HG02798 (cell line): Measurements from ENCODE around the gene ABLIM1.

ENCODE experiments used
- ATAC-seq: cut with Tn5 transposase; IDR thresholded peaks from one replicate; pipeline ENCODE4 v1.9.1; 2021; ENCODE audit warnings: mild to moderate bottlenecking; ENCODE audit not compliant: unreplicated experiment, poor library complexity

ABLIM1 gene

GRCh38 chr10:114650266-114650665, 7.8 kb downstream of the ABLIM1 start:
- ATAC-seq: no peak

- no peak for ATAC-seq
Measured at GRCh38 chr10:114649217-114649903, 8.7 kb downstream of the ABLIM1 start.

- ATAC-seq: no peak
Measured at GRCh38 chr10:114648368-114648767, 9.7 kb downstream of the ABLIM1 start.

GRCh38 chr10:114647545-114648138, 10.4 kb downstream of the ABLIM1 start:
- no peak for ATAC-seq

GRCh38 chr10:114646426-114646825, 11.6 kb downstream of the ABLIM1 start:
- no peak for ATAC-seq

GRCh38 chr10:114645706-114646105, 12.4 kb downstream of the ABLIM1 start:
- ATAC-seq: no peak

- ATAC-seq: no peak
Measured at GRCh38 chr10:114643158-114643557, 14.9 kb downstream of the ABLIM1 start.

GRCh38 chr10:114642729-114643128, 15.3 kb downstream of the ABLIM1 start:
- ATAC-seq: no peak

- peak; percentile 27 for ATAC-seq
Measured at GRCh38 chr10:114638821-114639625, 19.1 kb downstream of the ABLIM1 start.

- ATAC-seq: no peak
Measured at GRCh38 chr10:114635797-114636550, 22.1 kb downstream of the ABLIM1 start.

GRCh38 chr10:114635101-114635500, 23.0 kb downstream of the ABLIM1 start:
- no peak for ATAC-seq

GRCh38 chr10:114634609-114634979, 23.5 kb downstream of the ABLIM1 start:
- no peak for ATAC-seq

- peak; percentile 36 for ATAC-seq
Measured at GRCh38 chr10:114632869-114633715, 25.0 kb downstream of the ABLIM1 start.

- peak; percentile 75 for ATAC-seq
Measured at GRCh38 chr10:114631666-114632417, 26.2 kb downstream of the ABLIM1 start.

- ATAC-seq: no peak
Measured at GRCh38 chr10:114631090-114631665, 26.9 kb downstream of the ABLIM1 start.

GRCh38 chr10:114629824-114630730, 28.0 kb downstream of the ABLIM1 start:
- ATAC-seq: no peak

GRCh38 chr10:114629083-114629823, 28.8 kb downstream of the ABLIM1 start:
- no peak for ATAC-seq
